ENCODE measurements around the gene NFASC.

Gene NFASC

DNA sequence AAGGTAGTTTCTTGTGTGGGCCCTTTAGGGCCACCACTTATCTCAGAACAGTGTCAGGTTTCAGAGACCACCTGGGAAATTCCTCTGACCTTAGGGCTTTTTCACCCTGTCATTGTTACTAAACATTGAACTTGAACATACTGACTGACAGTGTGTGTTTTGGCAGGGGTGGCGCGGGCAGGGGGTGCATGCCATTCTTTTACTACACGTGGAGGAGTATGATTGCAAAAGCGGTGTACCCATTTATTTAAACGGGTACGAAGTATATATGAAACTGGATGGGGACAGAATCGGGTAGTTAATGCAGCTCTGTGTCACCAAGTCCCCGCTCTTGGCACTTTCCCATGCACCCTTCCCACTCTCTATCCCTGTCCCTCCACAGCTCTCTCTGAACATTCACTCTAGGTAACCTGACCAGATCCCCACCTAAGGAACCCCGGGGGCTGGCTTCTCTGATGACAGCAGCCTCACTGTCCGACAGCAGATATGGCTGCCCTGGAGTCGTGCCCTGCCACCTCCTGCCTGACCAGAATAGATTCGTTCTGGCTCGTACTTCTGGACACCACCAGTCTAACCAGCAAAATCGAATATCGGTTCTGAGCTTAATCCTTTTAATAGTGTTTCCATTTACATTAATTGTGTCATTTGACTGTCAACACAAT is 51.3 kb downstream of the NFASC start:
- TF ChIP-seq SIN3A (IDR thresholded peaks at IDR 0.05; ENCODE audit: borderline replicate concordance, insufficient read depth, low read length) (no peak), POLR2AphosphoS5 (IDR thresholded peaks at IDR 0.05; ENCODE audit: low read depth, low read length) (no peak), TAF1 (IDR thresholded peaks at IDR 0.05; ENCODE audit: borderline replicate concordance, insufficient read depth, low read length) (no peak), FOXP2 (optimal IDR thresholded peaks at IDR 0.05; ENCODE audit: borderline replicate concordance, extremely low read depth, extremely low read length, insufficient read depth) (no peak)
- TF ChIP-seq, protein P1, sequence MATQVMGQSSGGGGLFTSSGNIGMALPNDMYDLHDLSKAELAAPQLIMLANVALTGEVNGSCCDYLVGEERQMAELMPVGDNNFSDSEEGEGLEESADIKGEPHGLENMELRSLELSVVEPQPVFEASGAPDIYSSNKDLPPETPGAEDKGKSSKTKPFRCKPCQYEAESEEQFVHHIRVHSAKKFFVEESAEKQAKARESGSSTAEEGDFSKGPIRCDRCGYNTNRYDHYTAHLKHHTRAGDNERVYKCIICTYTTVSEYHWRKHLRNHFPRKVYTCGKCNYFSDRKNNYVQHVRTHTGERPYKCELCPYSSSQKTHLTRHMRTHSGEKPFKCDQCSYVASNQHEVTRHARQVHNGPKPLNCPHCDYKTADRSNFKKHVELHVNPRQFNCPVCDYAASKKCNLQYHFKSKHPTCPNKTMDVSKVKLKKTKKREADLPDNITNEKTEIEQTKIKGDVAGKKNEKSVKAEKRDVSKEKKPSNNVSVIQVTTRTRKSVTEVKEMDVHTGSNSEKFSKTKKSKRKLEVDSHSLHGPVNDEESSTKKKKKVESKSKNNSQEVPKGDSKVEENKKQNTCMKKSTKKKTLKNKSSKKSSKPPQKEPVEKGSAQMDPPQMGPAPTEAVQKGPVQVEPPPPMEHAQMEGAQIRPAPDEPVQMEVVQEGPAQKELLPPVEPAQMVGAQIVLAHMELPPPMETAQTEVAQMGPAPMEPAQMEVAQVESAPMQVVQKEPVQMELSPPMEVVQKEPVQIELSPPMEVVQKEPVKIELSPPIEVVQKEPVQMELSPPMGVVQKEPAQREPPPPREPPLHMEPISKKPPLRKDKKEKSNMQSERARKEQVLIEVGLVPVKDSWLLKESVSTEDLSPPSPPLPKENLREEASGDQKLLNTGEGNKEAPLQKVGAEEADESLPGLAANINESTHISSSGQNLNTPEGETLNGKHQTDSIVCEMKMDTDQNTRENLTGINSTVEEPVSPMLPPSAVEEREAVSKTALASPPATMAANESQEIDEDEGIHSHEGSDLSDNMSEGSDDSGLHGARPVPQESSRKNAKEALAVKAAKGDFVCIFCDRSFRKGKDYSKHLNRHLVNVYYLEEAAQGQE (IDR thresholded peaks at IDR 0.05; ENCODE audit: insufficient read depth in 1 of 2, low read depth in 2 of 2, low read length in 2 of 2) = no peak

DNA sequence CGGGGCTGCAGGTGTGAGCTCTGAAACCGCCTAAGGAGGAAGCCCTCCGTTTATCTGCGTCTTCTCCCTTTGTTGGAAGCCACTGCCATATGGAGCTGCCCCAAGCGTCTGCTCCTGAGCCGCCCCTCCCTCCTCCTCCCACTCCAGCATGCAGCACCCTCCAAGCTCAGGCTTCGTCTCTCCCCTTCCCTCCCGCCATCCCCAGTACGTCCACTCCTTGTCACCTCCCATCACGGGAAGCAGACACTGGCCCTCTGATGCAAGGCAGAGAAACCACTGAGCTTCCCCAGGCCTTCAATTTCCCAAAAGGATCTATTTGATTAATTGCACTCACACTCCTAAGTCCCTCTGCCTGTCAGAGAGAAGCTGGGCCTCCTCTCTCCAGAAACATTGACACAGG is 52.5 kb downstream of the NFASC start:
- TF ChIP-seq SIN3A (IDR thresholded peaks at IDR 0.05; ENCODE audit: borderline replicate concordance, insufficient read depth, low read length) = no peak

- TF ChIP-seq SIN3A (IDR thresholded peaks at IDR 0.05; ENCODE audit: borderline replicate concordance, insufficient read depth, low read length) (no peak), POLR2AphosphoS5 (IDR thresholded peaks at IDR 0.05; ENCODE audit: low read depth, low read length) (no peak), TAF1 (IDR thresholded peaks at IDR 0.05; ENCODE audit: borderline replicate concordance, insufficient read depth, low read length) (no peak), FOXP2 (optimal IDR thresholded peaks at IDR 0.05; ENCODE audit: borderline replicate concordance, extremely low read depth, extremely low read length, insufficient read depth) (no peak)
- TF ChIP-seq, protein P1 (IDR thresholded peaks at IDR 0.05; ENCODE audit: insufficient read depth in 1 of 2, low read depth in 2 of 2, low read length in 2 of 2) = no peak
These were observed 53.0 kb downstream of the NFASC start for GRCh38 chr1:204923626-204924012.

DNA sequence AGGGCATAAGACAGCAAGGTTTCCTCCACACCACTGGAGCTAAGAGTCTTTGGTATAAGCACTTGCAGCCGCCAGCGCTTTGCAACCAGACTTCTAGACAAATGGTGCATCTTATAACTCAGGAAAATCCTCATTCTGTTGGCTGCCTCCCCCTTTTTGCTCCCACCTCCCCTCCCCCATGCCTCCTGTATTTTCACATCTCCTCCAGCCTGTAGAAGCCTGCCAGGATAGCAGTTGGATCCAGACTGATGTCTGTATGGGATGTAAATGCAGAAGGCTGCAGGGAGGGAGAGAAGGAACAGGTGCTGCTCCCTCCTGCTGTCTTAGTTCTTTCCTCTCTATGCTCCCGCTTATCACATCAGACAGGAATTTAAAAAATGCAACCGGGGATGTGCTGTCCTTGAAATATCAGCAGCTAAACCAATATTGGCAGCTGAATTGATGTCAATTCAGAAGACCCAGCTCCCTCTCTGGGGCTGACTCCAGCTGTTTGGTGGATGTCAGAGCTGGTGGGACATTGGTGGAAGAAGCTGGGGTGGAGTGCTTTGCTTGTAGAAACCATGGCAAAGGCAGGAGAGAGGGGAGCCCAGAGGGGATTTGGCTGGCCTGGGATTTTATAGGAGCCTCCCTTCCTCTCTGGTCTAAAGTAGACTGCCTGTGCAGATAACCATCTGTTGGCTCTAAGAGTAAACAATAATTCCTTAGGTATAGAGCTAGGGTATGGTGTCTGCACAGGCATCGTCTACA is 53.5 kb downstream of the NFASC start:
- TF ChIP-seq FOXP2 (optimal IDR thresholded peaks at IDR 0.05; ENCODE audit: borderline replicate concordance, extremely low read depth, extremely low read length, insufficient read depth) = no peak

DNA sequence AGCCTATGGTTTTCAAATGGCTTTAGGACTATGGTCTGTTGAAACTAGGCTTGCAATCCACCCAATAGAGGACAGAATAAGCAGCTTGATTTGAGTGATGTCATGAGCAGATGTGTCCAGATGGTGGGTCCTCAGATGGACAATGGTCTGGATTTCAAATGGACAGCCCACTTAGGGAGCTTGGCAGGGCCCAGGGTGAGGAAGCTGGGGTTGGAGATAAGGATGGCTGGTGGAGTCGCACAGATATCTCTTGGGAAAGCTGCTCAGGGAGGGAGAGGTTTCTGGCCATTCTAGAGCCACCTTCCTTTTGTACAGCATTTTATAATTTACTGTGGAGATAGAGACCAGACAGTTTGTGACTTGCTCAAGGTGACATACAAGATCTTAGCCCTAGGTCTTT is 55.0 kb downstream of the NFASC start:
- TF ChIP-seq TAF1 (IDR thresholded peaks at IDR 0.05; ENCODE audit: borderline replicate concordance, insufficient read depth, low read length) (no peak), FOXP2 (optimal IDR thresholded peaks at IDR 0.05; ENCODE audit: borderline replicate concordance, extremely low read depth, extremely low read length, insufficient read depth) (no peak), POLR2AphosphoS5 (IDR thresholded peaks at IDR 0.05; ENCODE audit: low read depth, low read length) (no peak), SIN3A (IDR thresholded peaks at IDR 0.05; ENCODE audit: borderline replicate concordance, insufficient read depth, low read length) (no peak)
- TF ChIP-seq, protein P1 (IDR thresholded peaks at IDR 0.05; ENCODE audit: insufficient read depth in 1 of 2, low read depth in 2 of 2, low read length in 2 of 2) = no peak
